ENCODE measurements around the gene E4F1. TPM values are rescaled to one million over a fixed set of nuclear protein-coding genes. Genes with fewer than 3 reads are reported as not detected.

The E4F1 gene
- total and polyA plus RNA-seq, 2 experiments from 2014 or later, result 15.5 to 19.7 TPM

GRCh38 chr16:2205104-2205966, 18.1 kb upstream of the E4F1 start, which contains the start of gene MLST8:
Gene MLST8 (plus strand): TSS chr16:2205454. CDS start chr16:2206086, 632 bp downstream.
- under 1% methylated on average over 49 of the region's 93 CpGs for WGBS (ENCODE audit: low lambda C conversion rate, missing lambda C conversion rate)
- DNase-seq (ENCODE audit: low spot score), result peak; percentile 94

GRCh38 chr16:2205967-2206313, 17.5 kb upstream of the E4F1 start:
- Histone ChIP-seq H3K27me3 (no peaks in the 10 kb centered on the region), H2AFZ (peak overlapping the region; percentile 92), H3K9me3 (ENCODE audit: low read depth) (no peaks in the 10 kb centered on the region), H3K4me2 (peak overlapping the region; percentile 97), H3K79me2 (peaks cover 12% of the 10 kb centered on the region), H4K20me1 (ENCODE audit: insufficient read depth, poor library complexity, severe bottlenecking) (no peaks in the 10 kb centered on the region), H3K27ac (peak overlapping the region; percentile 99), H3K4me1 (ENCODE audit: insufficient read depth) (peaks cover 8% of the 10 kb centered on the region), H3K4me3 (peak overlapping the region; percentile 97), H3K9me2 (replicated peaks; ENCODE audit: insufficient read depth) (no peaks in the 10 kb centered on the region), H3K36me3 (replicated peaks; ENCODE audit: insufficient read depth, low read depth) (no peaks in the 10 kb centered on the region)
- 20% methylated on average over 14 of the region's 16 CpGs for WGBS (ENCODE audit: low lambda C conversion rate, missing lambda C conversion rate)
- TF ChIP-seq, protein P1, sequence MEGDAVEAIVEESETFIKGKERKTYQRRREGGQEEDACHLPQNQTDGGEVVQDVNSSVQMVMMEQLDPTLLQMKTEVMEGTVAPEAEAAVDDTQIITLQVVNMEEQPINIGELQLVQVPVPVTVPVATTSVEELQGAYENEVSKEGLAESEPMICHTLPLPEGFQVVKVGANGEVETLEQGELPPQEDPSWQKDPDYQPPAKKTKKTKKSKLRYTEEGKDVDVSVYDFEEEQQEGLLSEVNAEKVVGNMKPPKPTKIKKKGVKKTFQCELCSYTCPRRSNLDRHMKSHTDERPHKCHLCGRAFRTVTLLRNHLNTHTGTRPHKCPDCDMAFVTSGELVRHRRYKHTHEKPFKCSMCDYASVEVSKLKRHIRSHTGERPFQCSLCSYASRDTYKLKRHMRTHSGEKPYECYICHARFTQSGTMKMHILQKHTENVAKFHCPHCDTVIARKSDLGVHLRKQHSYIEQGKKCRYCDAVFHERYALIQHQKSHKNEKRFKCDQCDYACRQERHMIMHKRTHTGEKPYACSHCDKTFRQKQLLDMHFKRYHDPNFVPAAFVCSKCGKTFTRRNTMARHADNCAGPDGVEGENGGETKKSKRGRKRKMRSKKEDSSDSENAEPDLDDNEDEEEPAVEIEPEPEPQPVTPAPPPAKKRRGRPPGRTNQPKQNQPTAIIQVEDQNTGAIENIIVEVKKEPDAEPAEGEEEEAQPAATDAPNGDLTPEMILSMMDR (IDR thresholded peaks at IDR 0.05; ENCODE audit: poor library complexity), result no peak
- TF ChIP-seq EZH2 (IDR thresholded peaks at IDR 0.05; ENCODE audit: borderline replicate concordance) (no peak), EZH2phosphoT487 (IDR thresholded peaks at IDR 0.05; ENCODE audit: low read depth, severe bottlenecking, unreplicated experiment) (no peak)
- no peak for DNase-seq (ENCODE audit: low spot score)

More at GRCh38 chr16:2205104-2205966, 18.1 kb upstream of the E4F1 start, which contains the start of gene MLST8:
- no peaks in the 10 kb centered on the region for H3K9me2 ChIP-seq (replicated peaks; ENCODE audit: insufficient read depth)
- H3K9me3 ChIP-seq (ENCODE audit: low read depth), result no peaks in the 10 kb centered on the region
- H3K4me1 ChIP-seq (ENCODE audit: insufficient read depth), result peaks cover 8% of the 10 kb centered on the region
- peaks cover 12% of the 10 kb centered on the region for H3K79me2 ChIP-seq
- H2AFZ ChIP-seq, result peak within 1 kb of the TSS; percentile 92
- H3K4me3 ChIP-seq, result peak within 1 kb of the TSS; percentile 97
- TF ChIP-seq EZH2phosphoT487 (IDR thresholded peaks at IDR 0.05; ENCODE audit: low read depth, severe bottlenecking, unreplicated experiment) (no peak), EZH2 (IDR thresholded peaks at IDR 0.05; ENCODE audit: borderline replicate concordance) (no peak)
- TF ChIP-seq, protein P1 (IDR thresholded peaks at IDR 0.05; ENCODE audit: poor library complexity), result peak; percentile 15
- no peaks in the 10 kb centered on the region for H4K20me1 ChIP-seq (ENCODE audit: insufficient read depth, poor library complexity, severe bottlenecking)
- no peaks in the 10 kb centered on the region for H3K36me3 ChIP-seq (replicated peaks; ENCODE audit: insufficient read depth, low read depth)
- no peaks in the 10 kb centered on the region for H3K27me3 ChIP-seq
- peak within 1 kb of the TSS; percentile 97 for H3K4me2 ChIP-seq
- peak within 1 kb of the TSS; percentile 99 for H3K27ac ChIP-seq

DNA sequence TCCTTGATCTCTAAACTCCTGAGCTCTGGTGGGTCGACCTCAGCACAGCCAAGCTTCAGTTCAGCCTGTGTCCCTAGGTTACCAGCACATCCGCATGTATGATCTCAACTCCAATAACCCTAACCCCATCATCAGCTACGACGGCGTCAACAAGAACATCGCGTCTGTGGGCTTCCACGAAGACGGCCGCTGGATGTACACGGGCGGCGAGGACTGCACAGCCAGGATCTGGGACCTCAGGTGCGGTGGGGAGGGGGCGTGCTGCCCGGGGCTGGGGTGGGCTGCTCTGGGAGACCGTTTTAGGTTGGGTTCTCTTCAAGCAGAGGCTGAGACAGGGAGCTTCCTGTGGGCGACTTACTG, 17.0 kb upstream of the E4F1 start:
- H3K9me2 ChIP-seq (replicated peaks; ENCODE audit: insufficient read depth), result no peaks in the 10 kb centered on the region
- peaks cover 12% of the 10 kb centered on the region for H3K79me2 ChIP-seq
- TF ChIP-seq, protein P1 (IDR thresholded peaks at IDR 0.05; ENCODE audit: poor library complexity), result no peak
- TF ChIP-seq EZH2 (IDR thresholded peaks at IDR 0.05; ENCODE audit: borderline replicate concordance), result no peak
- TF ChIP-seq EZH2phosphoT487 (IDR thresholded peaks at IDR 0.05; ENCODE audit: low read depth, severe bottlenecking, unreplicated experiment), result no peak
- H4K20me1 ChIP-seq (ENCODE audit: insufficient read depth, poor library complexity, severe bottlenecking), result no peaks in the 10 kb centered on the region
- H3K9me3 ChIP-seq (ENCODE audit: low read depth), result no peaks in the 10 kb centered on the region
- H3K4me1 ChIP-seq (ENCODE audit: insufficient read depth), result peaks cover 8% of the 10 kb centered on the region
- H3K4me2 ChIP-seq, result peak overlapping the region; percentile 97
- H3K27me3 ChIP-seq, result no peaks in the 10 kb centered on the region
- peak overlapping the region; percentile 97 for H3K4me3 ChIP-seq
- H3K27ac ChIP-seq, result peak overlapping the region; percentile 99
- no peaks in the 10 kb centered on the region for H3K36me3 ChIP-seq (replicated peaks; ENCODE audit: insufficient read depth, low read depth)
- H2AFZ ChIP-seq, result no peak overlapping the region
- DNase-seq (ENCODE audit: low spot score), result no peak
- 92% methylated on average over 14 of the region's 18 CpGs for WGBS (ENCODE audit: low lambda C conversion rate, missing lambda C conversion rate)
